A549 (cell line): ENCODE measurements around the gene WDR45B.

Experiments used
- CHD2 ChIP-seq: fragments of 150-350 bp; IDR thresholded peaks from 2 replicates; pipeline ENCODE4 v1.6.1; 2014; ENCODE audit warnings: low read length; ENCODE audit not compliant: partially characterized antibody
- CTCF ChIP-seq: fragments of >200 bp; sonication (Bioruptor Twin); formaldehyde crosslinking; IDR thresholded peaks from 3 replicates; pipeline ENCODE4 v1.5.1; 2016
- EHMT2 ChIP-seq: fragments of 200-600 bp; sonication (generic); IDR thresholded peaks from 2 replicates; pipeline ENCODE4 v1.6.1; 2016; ENCODE audit warnings: antibody characterized with exemption, low read depth, mild to moderate bottlenecking, moderate library complexity
- ESRRA ChIP-seq: fragments of 150-350 bp; IDR thresholded peaks from 2 replicates; pipeline ENCODE4 v1.6.1; 2014; ENCODE audit warnings: mild to moderate bottlenecking, low read length, borderline replicate concordance
- FOSL2 ChIP-seq, 2 experiments: fragments of 450-650 bp in 1 of 2; fragments of >200 bp in 1 of 2; sonication (Bioruptor Twin) in 1 of 2; formaldehyde crosslinking; IDR thresholded peaks; 2 replicates each; pipeline versions ENCODE4 v1.5.0 to v1.6.1; 2016 to 2020; ENCODE audit warnings: mild to moderate bottlenecking in 1 of 2, moderate library complexity in 1 of 2
- PBX3 ChIP-seq: IDR thresholded peaks from 2 replicates; pipeline ENCODE4 v1.6.1; 2012
- REST ChIP-seq: fragments of 200-600 bp; sonication (generic); IDR thresholded peaks from 2 replicates; pipeline ENCODE4 v1.6.1; 2016; ENCODE audit warnings: antibody characterized with exemption, mild to moderate bottlenecking, moderate library complexity
- TP53 ChIP-seq: fragments of 250-450 bp; sonication (Bioruptor Pico); IDR thresholded peaks from 2 replicates; pipeline ENCODE4 v1.5.0; 2021; ENCODE audit warnings: mild to moderate bottlenecking, moderate library complexity

DNA sequence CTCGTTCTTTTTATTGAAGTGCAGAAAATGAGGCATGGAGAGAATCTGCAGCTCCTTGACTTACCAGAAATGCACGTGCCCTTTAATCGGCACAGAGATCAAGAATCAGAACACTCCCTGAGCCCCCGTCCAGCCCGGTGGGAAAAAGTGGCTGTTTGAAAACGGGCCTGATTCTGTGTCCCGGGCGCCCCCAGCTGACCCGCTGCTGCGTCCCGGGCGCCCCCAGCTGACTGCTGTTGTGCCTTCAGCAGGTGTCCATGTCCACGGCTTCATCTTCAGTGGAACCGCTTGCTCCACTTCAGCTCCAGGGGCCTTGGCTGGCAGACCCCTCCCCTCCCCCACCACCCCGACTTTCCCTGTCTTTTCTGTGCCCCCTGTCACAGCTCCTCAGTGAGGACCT, 81.0 kb downstream of the WDR45B start:
- TF ChIP-seq CTCF (no peak), FOSL2 (IDR thresholded peaks at IDR 0.05) (no peak), FOSL2 (CRISPR knock-in tag; IDR thresholded peaks at IDR 0.05) (no peak), EHMT2 (no peak), REST (no peak), ESRRA (no peak), PBX3 (no peak), TP53 (CRISPR knock-in tag) (no peak), CHD2 (no peak)
